Measurements from ENCODE around the gene SPEM3. TPM values are rescaled to one million over a fixed set of nuclear protein-coding genes. Genes with fewer than 3 reads are reported as not detected.
A peak's percentile ranks its signal among the peaks of the same experiment; 100 is the strongest.
"Not testable (repeated sequence)": the region's sequence is repeated elsewhere in the genome, so short reads cannot be mapped to it uniquely, and the experiment has no call there.

Gene SPEM3
- total and polyA plus RNA-seq, 2 experiments from 2014 or later = not detected

GRCh38 chr17:7468804-7469389 is 40.2 kb downstream of the SPEM3 start:
- no peak overlapping the region for H2AFZ ChIP-seq
- DNase-seq (ENCODE audit: low spot score) = no peak
- peaks cover 76% of the 10 kb centered on the region for H3K79me2 ChIP-seq
- no peaks in the 10 kb centered on the region for H3K9me2 ChIP-seq (replicated peaks; ENCODE audit: insufficient read depth)
- H3K9me3 ChIP-seq (ENCODE audit: low read depth) = no peaks in the 10 kb centered on the region
- H3K36me3 ChIP-seq (replicated peaks; ENCODE audit: insufficient read depth, low read depth) = no peaks in the 10 kb centered on the region
- WGBS (ENCODE audit: low lambda C conversion rate, missing lambda C conversion rate) = 66% methylated on average over 12 of the region's 12 CpGs
- H3K27me3 ChIP-seq = no peaks in the 10 kb centered on the region
- H3K4me1 ChIP-seq (ENCODE audit: insufficient read depth) = no peaks in the 10 kb centered on the region
- peak overlapping the region; percentile 20 for H3K27ac ChIP-seq
- TF ChIP-seq EZH2 (IDR thresholded peaks at IDR 0.05; ENCODE audit: borderline replicate concordance) = no peak
- no peak for TF ChIP-seq EZH2phosphoT487 (IDR thresholded peaks at IDR 0.05; ENCODE audit: low read depth, severe bottlenecking, unreplicated experiment)
- no peak for TF ChIP-seq CTCF (IDR thresholded peaks at IDR 0.05; ENCODE audit: poor library complexity)
- H4K20me1 ChIP-seq (ENCODE audit: insufficient read depth, poor library complexity, severe bottlenecking) = peaks cover 58% of the 10 kb centered on the region
- H3K4me3 ChIP-seq = no peak overlapping the region
- no peak overlapping the region for H3K4me2 ChIP-seq

GRCh38 chr17:7469843-7470242 is 41.2 kb downstream of the SPEM3 start:
- H3K4me1 ChIP-seq (ENCODE audit: insufficient read depth); H3K9me3 ChIP-seq (ENCODE audit: low read depth); H3K9me2 ChIP-seq (replicated peaks; ENCODE audit: insufficient read depth); H3K4me3 ChIP-seq; H2AFZ ChIP-seq; H3K36me3 ChIP-seq (replicated peaks; ENCODE audit: insufficient read depth, low read depth); H3K27ac ChIP-seq; DNase-seq (ENCODE audit: low spot score); H3K27me3 ChIP-seq; H3K4me2 ChIP-seq: not testable (repeated sequence)
- Histone ChIP-seq H3K79me2 (peaks cover 86% of the 10 kb centered on the region), H4K20me1 (ENCODE audit: insufficient read depth, poor library complexity, severe bottlenecking) (peaks cover 67% of the 10 kb centered on the region)
- WGBS (ENCODE audit: low lambda C conversion rate, missing lambda C conversion rate) = 95% methylated on average over 12 of the region's 12 CpGs

GRCh38 chr17:7470457-7470973 is 41.9 kb downstream of the SPEM3 start:
- H3K27me3 ChIP-seq; H3K36me3 ChIP-seq (replicated peaks; ENCODE audit: insufficient read depth, low read depth); DNase-seq (ENCODE audit: low spot score); H3K9me2 ChIP-seq (replicated peaks; ENCODE audit: insufficient read depth); H3K9me3 ChIP-seq (ENCODE audit: low read depth); H3K27ac ChIP-seq; H2AFZ ChIP-seq; H3K4me3 ChIP-seq; H3K4me2 ChIP-seq: not testable (repeated sequence)
- Histone ChIP-seq H4K20me1 (ENCODE audit: insufficient read depth, poor library complexity, severe bottlenecking) (peaks cover 73% of the 10 kb centered on the region), H3K79me2 (peaks cover 92% of the 10 kb centered on the region), H3K4me1 (ENCODE audit: insufficient read depth) (peaks cover 10% of the 10 kb centered on the region)
- 92% methylated on average over 8 of the region's 8 CpGs for WGBS (ENCODE audit: low lambda C conversion rate, missing lambda C conversion rate)

GRCh38 chr17:7471729-7472128 is 43.1 kb downstream of the SPEM3 start:
- Histone ChIP-seq H3K4me1 (ENCODE audit: insufficient read depth) (peaks cover 22% of the 10 kb centered on the region), H3K9me2 (replicated peaks; ENCODE audit: insufficient read depth) (no peaks in the 10 kb centered on the region), H3K4me2 (no peak overlapping the region), H2AFZ (no peak overlapping the region), H3K4me3 (no peak overlapping the region), H3K9me3 (ENCODE audit: low read depth) (no peaks in the 10 kb centered on the region), H4K20me1 (ENCODE audit: insufficient read depth, poor library complexity, severe bottlenecking) (peaks cover 81% of the 10 kb centered on the region), H3K27ac (peak overlapping the region; percentile 13), H3K36me3 (replicated peaks; ENCODE audit: insufficient read depth, low read depth) (no peaks in the 10 kb centered on the region), H3K79me2 (peaks cover 98% of the 10 kb centered on the region), H3K27me3 (no peaks in the 10 kb centered on the region)
- 94% methylated on average over 2 of the region's 2 CpGs for WGBS (ENCODE audit: low lambda C conversion rate, missing lambda C conversion rate)
- no peak for DNase-seq (ENCODE audit: low spot score)
- no peak for TF ChIP-seq EZH2phosphoT487 (IDR thresholded peaks at IDR 0.05; ENCODE audit: low read depth, severe bottlenecking, unreplicated experiment)
- no peak for TF ChIP-seq EZH2 (IDR thresholded peaks at IDR 0.05; ENCODE audit: borderline replicate concordance)

GRCh38 chr17:7474767-7475166 is 46.1 kb downstream of the SPEM3 start:
- 78% methylated on average over 8 of the region's 8 CpGs for WGBS (ENCODE audit: low lambda C conversion rate, missing lambda C conversion rate)
- not testable (repeated sequence) for DNase-seq (ENCODE audit: low spot score); H3K9me2 ChIP-seq (replicated peaks; ENCODE audit: insufficient read depth); H3K36me3 ChIP-seq (replicated peaks; ENCODE audit: insufficient read depth, low read depth); H3K27me3 ChIP-seq; H3K9me3 ChIP-seq (ENCODE audit: low read depth); H2AFZ ChIP-seq; H3K4me3 ChIP-seq
- Histone ChIP-seq H4K20me1 (ENCODE audit: insufficient read depth, poor library complexity, severe bottlenecking) (peaks cover 52% of the 10 kb centered on the region), H3K4me2 (peak overlapping the region; percentile 94), H3K27ac (peak overlapping the region; percentile 100), H3K79me2 (peaks cover 91% of the 10 kb centered on the region), H3K4me1 (ENCODE audit: insufficient read depth) (peaks cover 26% of the 10 kb centered on the region)
